Measurements from ENCODE around the gene CD99L2. TPM values are rescaled to one million over a fixed set of nuclear protein-coding genes. Genes with fewer than 3 reads are reported as not detected.

CD99L2 gene
- total and polyA plus RNA-seq, 2 experiments from 2014 or later: 37.9 to 71.7 TPM

DNA sequence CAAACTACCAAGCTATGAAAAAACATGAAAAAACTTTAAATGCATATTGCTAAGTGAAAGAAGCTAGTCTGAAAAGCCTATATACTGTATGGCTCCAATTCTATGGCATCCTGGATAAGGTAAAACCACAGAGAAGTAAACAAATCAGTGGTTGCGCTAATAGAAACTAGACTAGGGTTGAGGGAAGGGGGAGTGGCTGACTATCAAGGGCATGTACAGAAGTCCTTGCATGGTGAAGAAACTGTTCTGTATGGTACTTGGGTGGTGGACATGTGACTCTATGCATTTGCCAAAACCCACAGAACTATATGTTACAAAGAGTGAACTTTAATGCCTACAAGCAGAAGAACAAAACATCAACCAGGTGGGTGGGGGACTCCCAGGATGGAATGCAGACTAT lies 108.4 kb downstream of the CD99L2 start:
- H3K4me1 ChIP-seq (ENCODE audit: insufficient read depth): no peaks in the 10 kb centered on the region
- H3K79me2 ChIP-seq (ENCODE audit: insufficient read depth): no peaks in the 10 kb centered on the region
- no peak overlapping the region for H3K4me2 ChIP-seq (ENCODE audit: unreplicated experiment)
- H3K9me2 ChIP-seq (ENCODE audit: insufficient read depth): no peaks in the 10 kb centered on the region
- no peak overlapping the region for H3K4me3 ChIP-seq
- no peaks in the 10 kb centered on the region for H3K27me3 ChIP-seq (replicated peaks; ENCODE audit: insufficient read depth)
- no peak overlapping the region for H3K27ac ChIP-seq
- H3K9ac ChIP-seq: no peak overlapping the region
- TF ChIP-seq EZH2 (IDR thresholded peaks at IDR 0.05; ENCODE audit: insufficient read depth, poor library complexity, severe bottlenecking) (no peak), EZH2phosphoT487 (IDR thresholded peaks at IDR 0.05; ENCODE audit: insufficient read depth, low read depth) (no peak)
- H2AFZ ChIP-seq: no peak overlapping the region
- H3K9me3 ChIP-seq (ENCODE audit: low read depth): no peaks in the 10 kb centered on the region
- no peaks in the 10 kb centered on the region for H4K20me1 ChIP-seq (ENCODE audit: insufficient read depth)
- 100% methylated on average over 1 of the region's 1 CpG for WGBS, 2 experiments (ENCODE audit: low coverage in 1 of 2, low lambda C conversion rate in 2 of 2, missing lambda C conversion rate in 2 of 2)
- DNase-seq: no peak
- no peaks in the 10 kb centered on the region for H3K36me3 ChIP-seq (ENCODE audit: low read depth)
- in situ Hi-C loops (cut with MboI): loop anchor here (25.0 kb wide), 1 partner anchor 197 kb away; the partner anchor contains the start of gene HMGB3
- no peaks in the 10 kb centered on the region for H3F3A ChIP-seq (ENCODE audit: insufficient read depth)

DNA sequence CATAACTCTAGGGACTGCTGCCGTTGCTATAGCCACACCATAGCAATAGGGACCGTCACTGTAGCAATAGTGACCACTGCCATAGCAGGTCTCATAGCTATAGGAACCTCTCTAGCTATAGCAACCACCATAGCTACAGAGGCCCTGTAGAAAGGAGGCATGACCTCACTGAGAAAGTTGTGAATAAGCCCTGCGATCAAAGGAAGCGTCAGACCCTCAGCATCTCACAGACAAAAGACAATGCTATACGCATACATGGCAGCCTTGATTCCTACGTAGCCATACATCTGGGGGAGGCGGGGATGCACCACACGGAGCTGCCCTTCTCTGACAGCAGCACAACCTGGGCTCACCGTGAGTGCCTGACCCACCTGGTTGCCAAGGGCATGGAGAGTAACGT lies 116.8 kb downstream of the CD99L2 start:
- no peak overlapping the region for H2AFZ ChIP-seq
- H3K27ac ChIP-seq: no peak overlapping the region
- no peaks in the 10 kb centered on the region for H3K27me3 ChIP-seq (replicated peaks; ENCODE audit: insufficient read depth)
- H3K4me2 ChIP-seq (ENCODE audit: unreplicated experiment): no peak overlapping the region
- H3K9ac ChIP-seq: no peak overlapping the region
- in situ Hi-C loops (cut with MboI): loop anchor here (25.0 kb wide), 1 partner anchor 206 kb away; the partner anchor contains the start of gene HMGB3
- no peaks in the 10 kb centered on the region for H3F3A ChIP-seq (ENCODE audit: insufficient read depth)
- no peaks in the 10 kb centered on the region for H4K20me1 ChIP-seq (ENCODE audit: insufficient read depth)
- H3K36me3 ChIP-seq (ENCODE audit: low read depth): no peaks in the 10 kb centered on the region
- H3K9me2 ChIP-seq (ENCODE audit: insufficient read depth): no peaks in the 10 kb centered on the region
- H3K9me3 ChIP-seq (ENCODE audit: low read depth): no peaks in the 10 kb centered on the region
- TF ChIP-seq EZH2phosphoT487 (IDR thresholded peaks at IDR 0.05; ENCODE audit: insufficient read depth, low read depth): no peak
- TF ChIP-seq EZH2 (IDR thresholded peaks at IDR 0.05; ENCODE audit: insufficient read depth, poor library complexity, severe bottlenecking): no peak
- no peak for DNase-seq
- WGBS, 2 experiments (ENCODE audit: low coverage in 1 of 2, low lambda C conversion rate in 2 of 2, missing lambda C conversion rate in 2 of 2): 96 to 97% methylated on average over 10 of the region's 10 CpGs
- H3K79me2 ChIP-seq (ENCODE audit: insufficient read depth): no peaks in the 10 kb centered on the region
- no peak overlapping the region for H3K4me3 ChIP-seq
- H3K4me1 ChIP-seq (ENCODE audit: insufficient read depth): no peaks in the 10 kb centered on the region

- Histone ChIP-seq H3K27ac (no peak overlapping the region), H3K36me3 (ENCODE audit: low read depth) (no peaks in the 10 kb centered on the region), H3K4me2 (ENCODE audit: unreplicated experiment) (no peak overlapping the region), H3F3A (ENCODE audit: insufficient read depth) (no peaks in the 10 kb centered on the region), H3K4me3 (no peak overlapping the region), H2AFZ (no peak overlapping the region), H4K20me1 (ENCODE audit: insufficient read depth) (no peaks in the 10 kb centered on the region), H3K9me3 (ENCODE audit: low read depth) (no peaks in the 10 kb centered on the region), H3K4me1 (ENCODE audit: insufficient read depth) (no peaks in the 10 kb centered on the region), H3K9ac (no peak overlapping the region), H3K79me2 (ENCODE audit: insufficient read depth) (no peaks in the 10 kb centered on the region), H3K9me2 (ENCODE audit: insufficient read depth) (no peaks in the 10 kb centered on the region), H3K27me3 (replicated peaks; ENCODE audit: insufficient read depth) (no peaks in the 10 kb centered on the region)
- TF ChIP-seq EZH2phosphoT487 (IDR thresholded peaks at IDR 0.05; ENCODE audit: insufficient read depth, low read depth) (no peak), EZH2 (IDR thresholded peaks at IDR 0.05; ENCODE audit: insufficient read depth, poor library complexity, severe bottlenecking) (no peak)
- 93 to 95% methylated on average over 8 of the region's 8 CpGs for WGBS, 2 experiments (ENCODE audit: low coverage in 1 of 2, low lambda C conversion rate in 2 of 2, missing lambda C conversion rate in 2 of 2)
- in situ Hi-C loops (cut with MboI): loop anchor here (10.0 to 25.0 kb wide), 2 partner anchors 208 to 305 kb away; partner anchors contain the start of gene HMGB3
- no peak for DNase-seq
Observed at GRCh38 chrX:150779385-150779784, 119.1 kb downstream of the CD99L2 start.

DNA sequence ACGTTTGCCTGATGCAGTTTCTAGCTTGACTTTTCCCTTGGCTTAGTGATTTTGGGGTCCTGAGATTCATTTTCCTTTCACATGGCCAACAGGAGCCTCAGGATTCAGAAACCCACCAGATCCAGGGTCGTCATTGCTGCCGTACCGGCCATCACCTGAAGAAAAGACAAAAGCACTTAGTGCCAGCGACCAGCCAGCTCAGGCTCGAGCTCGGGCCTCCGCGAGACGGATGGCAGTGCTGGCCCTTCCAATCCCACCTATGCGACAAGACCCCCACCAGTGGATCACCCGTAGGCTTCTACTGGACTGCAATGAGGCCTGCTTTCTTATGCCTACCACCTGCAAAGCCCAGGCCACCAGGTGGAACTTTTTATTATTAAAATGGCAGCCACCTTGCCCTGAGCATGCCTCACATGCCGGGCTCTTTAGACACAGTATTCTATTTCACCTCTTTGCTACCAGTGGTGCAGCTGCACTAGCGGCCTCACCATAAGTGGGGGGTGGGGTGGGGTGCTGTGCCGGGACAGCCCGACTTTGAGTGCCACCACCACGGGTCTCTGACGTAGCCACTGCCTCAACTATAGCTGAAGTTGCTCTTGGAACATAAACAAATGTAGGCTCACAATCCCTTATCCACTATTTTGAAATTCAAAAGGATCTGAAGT lies 121.0 kb downstream of the CD99L2 start:
- Histone ChIP-seq H3K9me2 (ENCODE audit: insufficient read depth) (no peaks in the 10 kb centered on the region), H3K4me1 (ENCODE audit: insufficient read depth) (no peaks in the 10 kb centered on the region), H3K9ac (no peak overlapping the region), H3F3A (ENCODE audit: insufficient read depth) (no peaks in the 10 kb centered on the region), H3K27ac (no peak overlapping the region), H3K27me3 (replicated peaks; ENCODE audit: insufficient read depth) (no peaks in the 10 kb centered on the region), H3K36me3 (ENCODE audit: low read depth) (no peaks in the 10 kb centered on the region), H3K4me2 (ENCODE audit: unreplicated experiment) (no peak overlapping the region), H3K9me3 (ENCODE audit: low read depth) (no peaks in the 10 kb centered on the region), H4K20me1 (ENCODE audit: insufficient read depth) (no peaks in the 10 kb centered on the region), H3K4me3 (no peak overlapping the region), H2AFZ (no peak overlapping the region), H3K79me2 (ENCODE audit: insufficient read depth) (no peaks in the 10 kb centered on the region)
- TF ChIP-seq EZH2phosphoT487 (IDR thresholded peaks at IDR 0.05; ENCODE audit: insufficient read depth, low read depth) (no peak), EZH2 (IDR thresholded peaks at IDR 0.05; ENCODE audit: insufficient read depth, poor library complexity, severe bottlenecking) (no peak)
- in situ Hi-C loops (cut with MboI): loop anchor here (10.0 to 25.0 kb wide), 2 partner anchors 210 to 307 kb away; partner anchors contain the start of gene HMGB3
- 85 to 94% methylated on average over 12 to 18 of the region's 18 CpGs for WGBS, 2 experiments (ENCODE audit: low coverage in 1 of 2, low lambda C conversion rate in 2 of 2, missing lambda C conversion rate in 2 of 2)
- no peak for DNase-seq

All from GM23248 (cell line).